ENCODE measurements around the gene SKAP2.

The SKAP2 gene

GRCh38 chr7:26658389-26659084, 205.9 kb downstream of the SKAP2 start:
- peak; percentile 67 for DNase-seq

- peak; percentile 67 for DNase-seq
Measured at GRCh38 chr7:26657686-26658388, 206.6 kb downstream of the SKAP2 start.

DNA sequence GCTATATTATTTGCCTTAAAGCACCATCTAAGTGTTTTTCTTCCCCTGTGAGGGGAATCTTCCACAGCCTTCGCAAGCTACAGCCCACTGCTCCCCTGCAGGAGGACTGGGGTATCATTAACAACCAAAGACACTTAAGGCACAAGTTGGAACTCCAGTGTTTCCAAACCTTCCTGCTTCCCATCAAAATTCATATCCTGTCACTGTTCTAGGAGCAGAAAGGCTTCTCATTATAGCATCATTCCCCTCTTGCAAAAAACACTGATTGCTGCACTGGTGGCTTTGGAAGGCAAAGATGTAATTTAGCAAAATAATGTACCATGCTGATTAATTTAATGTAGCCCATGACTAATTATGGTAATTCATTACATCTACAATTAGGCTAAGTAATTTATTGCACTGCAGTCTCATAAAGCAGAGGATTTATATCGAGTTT, 207.2 kb downstream of the SKAP2 start:
- peak; percentile 49 for DNase-seq

DNA sequence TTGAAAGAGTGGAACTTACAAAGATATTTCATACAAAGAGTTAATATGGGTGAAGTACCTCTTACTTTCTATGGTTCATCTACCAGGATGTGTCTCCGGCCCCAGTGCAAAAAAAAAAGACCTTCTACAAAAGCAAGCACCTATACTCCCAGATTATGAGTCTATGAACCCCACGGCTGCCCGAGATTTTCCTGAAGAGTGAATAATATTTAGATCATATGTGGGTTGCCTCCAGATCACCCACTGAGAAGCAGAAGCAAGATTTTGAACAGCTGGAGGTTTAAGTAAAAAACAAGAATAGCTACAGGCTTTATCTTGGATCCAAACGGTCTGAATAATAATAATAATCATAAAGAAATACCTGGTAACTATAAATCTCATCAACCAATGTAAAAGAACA, 207.7 kb downstream of the SKAP2 start:
- no peak for DNase-seq

DNA sequence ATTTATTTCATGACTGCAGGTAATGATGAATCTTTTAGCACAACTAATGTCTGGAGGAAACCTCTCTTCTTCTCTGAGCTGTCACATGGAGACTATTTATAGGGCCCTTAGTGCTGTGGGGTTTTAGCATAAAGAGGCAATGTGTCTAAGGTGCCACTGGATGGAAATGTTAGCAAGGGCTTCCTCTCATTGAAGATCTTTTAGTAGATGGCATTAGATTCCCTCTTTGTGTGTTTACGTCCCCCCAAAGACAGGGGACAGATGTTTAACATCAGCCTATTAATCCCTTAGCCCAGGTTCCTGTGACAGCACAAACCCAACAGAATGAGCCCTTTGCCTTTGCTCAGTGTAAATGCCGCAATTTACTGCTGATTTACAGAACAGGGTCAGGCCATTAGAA, 208.6 kb downstream of the SKAP2 start:
- no peak for DNase-seq

DNA sequence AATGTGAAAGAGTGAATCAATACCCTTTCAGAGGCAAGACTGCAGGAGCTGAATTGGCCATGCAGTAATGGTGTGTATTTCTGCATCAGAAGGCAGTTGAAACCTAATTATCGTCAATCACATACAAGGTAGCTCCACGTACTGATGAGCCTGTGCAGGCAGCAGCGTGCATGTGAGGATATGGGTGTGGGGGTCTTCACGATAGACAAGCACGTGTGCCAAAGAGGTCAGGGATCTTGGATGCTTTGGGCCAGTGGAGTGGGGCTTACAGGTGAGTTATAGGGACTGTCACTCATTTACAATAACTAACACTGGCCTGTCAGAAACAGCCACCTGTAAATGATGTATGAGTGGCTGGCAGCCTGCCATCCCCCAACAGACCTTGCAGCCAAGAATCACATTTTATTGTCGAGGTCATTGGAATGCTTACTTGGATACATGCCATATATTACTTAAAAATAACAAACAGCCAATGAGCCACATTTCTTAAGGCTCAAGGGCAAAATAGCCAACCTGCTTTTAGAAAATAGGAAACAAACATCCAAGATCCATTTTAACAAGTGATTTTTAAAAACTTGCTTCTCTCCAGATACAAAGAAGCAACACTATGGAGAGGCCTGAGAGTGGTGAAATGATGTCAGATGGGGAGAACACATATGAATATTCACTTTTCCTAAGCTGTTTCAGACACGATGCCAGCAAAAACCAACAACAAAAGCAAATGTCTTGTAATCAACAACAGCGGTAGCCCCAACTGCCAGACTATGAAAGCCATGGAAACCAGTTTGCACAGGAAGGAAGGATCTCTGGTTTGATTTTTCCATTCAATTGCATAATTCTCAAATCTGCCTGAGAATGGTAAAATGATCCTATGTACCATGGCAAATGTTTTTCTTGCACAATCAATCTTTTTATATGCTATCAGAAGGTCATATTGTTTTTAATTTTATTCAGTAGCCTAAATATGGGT, 210.7 kb downstream of the SKAP2 start:
- peak; percentile 39 for DNase-seq

DNA sequence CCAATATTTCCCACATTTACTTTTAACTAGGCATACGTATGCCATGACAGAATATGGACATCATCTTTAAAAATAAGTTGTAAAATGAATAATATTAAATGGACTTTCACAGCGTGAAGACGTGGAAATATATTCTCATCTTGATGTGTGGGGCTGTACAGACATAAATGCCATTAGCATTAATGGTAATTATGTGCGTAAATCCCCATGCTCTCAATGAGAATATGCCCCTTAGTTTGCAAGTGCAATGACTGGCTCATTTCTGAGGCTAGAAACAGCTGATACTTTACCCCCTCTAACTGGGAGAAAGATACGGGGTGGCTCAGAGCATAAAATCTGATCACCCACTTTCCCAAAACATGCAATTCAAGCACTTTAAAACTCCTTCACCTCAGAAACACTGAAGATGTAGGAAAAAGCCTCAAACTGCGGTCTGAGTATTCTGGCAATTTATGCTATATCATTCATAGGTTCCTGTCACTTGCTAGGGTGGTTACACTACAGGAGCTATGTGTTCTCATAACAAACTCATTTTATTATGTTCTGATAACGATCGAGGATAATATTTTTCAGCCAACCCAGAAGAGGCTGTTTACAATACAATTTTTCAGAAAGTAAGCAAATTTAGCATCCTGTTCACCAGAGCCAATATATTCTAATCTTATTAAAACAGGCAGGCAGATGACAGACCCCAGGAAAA, 211.8 kb downstream of the SKAP2 start:
- no peak for DNase-seq

GRCh38 chr7:26650103-26650502, 214.3 kb downstream of the SKAP2 start:
- DNase-seq: no peak

DNA sequence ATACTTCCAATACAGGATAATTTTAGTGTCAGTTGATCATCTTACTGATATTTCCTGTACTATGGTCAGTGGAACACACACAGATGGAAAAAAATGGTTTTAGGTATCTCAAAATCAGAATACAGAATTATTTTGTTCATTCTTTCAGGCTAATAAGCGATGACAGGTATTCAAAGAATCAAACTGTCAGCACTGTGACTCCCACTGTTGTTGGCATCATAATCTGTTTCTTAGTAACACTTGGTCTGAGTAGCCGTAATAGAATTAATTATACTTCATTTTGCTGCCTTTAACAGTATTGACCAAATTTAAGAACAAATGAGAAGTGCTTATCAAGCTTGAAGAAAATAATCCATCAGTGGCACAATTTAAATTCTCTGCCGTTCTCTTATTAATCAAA, 215.0 kb downstream of the SKAP2 start:
- no peak for DNase-seq

- DNase-seq: no peak
Measured at GRCh38 chr7:26648554-26648953, 215.8 kb downstream of the SKAP2 start.

DNA sequence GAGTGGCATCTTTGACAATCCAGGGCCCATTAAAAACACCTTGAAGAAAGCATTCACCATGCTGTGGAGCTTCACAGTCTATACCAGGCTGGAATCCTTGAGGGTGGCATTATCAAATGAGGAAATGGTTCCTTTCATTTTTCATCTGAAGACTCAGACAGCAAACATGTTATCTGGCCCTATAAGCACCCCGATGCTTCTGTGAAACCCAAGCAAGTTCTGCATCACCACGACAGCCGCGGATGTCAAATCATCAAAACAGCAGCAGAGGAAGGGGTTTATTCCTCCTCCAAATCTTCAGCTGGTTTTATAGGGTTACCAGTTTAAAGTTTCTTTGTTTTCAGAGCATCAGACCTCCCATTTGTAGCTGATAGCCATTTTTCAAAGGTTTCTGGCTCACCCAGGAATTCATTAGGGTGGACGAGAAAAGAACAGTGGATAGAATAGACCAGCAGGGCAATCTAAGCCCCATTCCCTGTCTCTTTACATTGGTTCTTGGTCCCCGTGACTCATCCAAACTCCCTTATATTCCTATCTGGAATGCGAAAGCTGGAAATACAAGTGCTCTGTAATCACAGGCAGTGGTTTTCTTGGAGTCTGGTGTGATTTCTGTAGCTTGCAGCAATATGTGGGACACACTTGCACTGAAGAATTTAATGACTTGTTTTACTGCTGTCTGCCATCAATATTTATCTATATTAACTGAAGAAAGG, 217.9 kb downstream of the SKAP2 start:
- DNase-seq: no peak

GRCh38 chr7:26645121-26645520, 219.3 kb downstream of the SKAP2 start:
- no peak for DNase-seq

- no peak for DNase-seq
Measured at GRCh38 chr7:26642416-26642815, 222.0 kb downstream of the SKAP2 start.

DNA sequence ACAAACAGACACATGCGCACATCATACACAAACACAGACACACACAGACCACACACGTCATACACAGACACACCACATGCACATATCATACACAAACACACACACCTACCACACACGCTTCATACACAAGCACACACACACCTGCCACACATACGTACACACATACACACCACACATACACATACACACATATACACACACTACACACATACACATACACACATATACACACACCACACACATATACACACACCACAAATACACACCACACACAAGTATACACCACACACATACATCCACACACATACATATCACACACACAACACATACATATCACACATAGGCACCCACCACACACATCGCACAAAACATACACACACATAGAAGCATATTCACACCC, 224.7 kb downstream of the SKAP2 start:
- no peak for DNase-seq

DNA sequence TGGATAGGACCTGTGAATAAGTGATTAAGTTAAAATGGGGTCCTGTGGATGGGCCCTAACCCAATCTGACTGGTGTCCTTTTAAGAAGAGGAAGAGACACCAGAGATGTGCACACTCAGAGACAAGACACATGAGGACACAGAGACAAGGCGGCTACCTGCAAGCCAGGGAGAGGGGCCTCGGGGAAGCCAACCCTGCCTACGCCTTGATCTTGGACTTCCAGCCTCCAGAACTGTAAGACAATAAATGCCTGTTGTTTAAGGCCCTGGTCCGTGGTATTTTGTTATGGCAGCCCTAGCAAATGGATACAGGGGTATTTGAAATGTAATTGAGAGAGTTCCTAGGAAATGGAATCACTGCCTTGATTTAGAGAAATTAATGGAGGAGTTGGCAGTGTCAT, 225.3 kb downstream of the SKAP2 start:
- DNase-seq: no peak

DNA sequence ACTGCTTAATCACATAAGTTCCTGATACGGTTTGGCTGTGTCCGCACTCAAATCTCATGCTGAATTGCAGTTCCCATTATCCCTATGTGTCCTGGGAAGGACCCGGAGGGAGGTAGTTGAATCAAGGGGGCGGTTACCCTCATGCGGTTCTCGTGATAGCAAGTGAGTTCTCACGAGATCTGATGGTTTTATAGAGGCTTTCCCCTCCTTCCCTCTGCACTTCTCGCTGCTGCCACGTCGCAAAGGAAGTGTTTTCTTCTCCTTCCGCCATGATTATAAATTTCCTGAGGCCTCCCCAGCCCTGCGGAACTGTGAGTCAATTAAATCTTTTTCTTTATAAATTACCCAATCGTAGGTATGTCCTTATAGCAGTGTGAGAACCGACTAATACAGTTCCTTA, 226.2 kb downstream of the SKAP2 start:
- no peak for DNase-seq

DNA sequence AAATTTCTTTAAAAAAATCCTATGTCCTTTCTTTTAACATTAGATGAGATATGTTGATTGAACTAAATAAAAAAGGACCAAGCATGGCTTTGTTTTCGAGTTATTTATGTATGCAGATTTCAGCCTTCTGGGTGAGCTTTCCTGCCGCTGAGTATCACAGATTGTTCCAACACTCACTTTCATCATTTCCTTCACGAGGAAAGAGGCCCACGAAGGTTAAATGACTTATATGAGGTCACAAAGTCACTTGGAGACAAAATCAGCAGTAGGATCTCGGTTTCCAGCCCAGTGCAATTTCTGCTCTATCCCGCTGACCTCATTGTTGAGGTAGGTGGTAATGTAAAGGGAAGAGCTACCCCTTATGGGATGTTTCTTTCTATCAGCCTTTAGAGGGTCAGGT, 226.8 kb downstream of the SKAP2 start:
- no peak for DNase-seq

- DNase-seq: no peak
Measured at GRCh38 chr7:26636808-26637207, 227.6 kb downstream of the SKAP2 start.

- DNase-seq: no peak
Measured at GRCh38 chr7:26633557-26633956, 230.8 kb downstream of the SKAP2 start.

GRCh38 chr7:26631601-26632000, 232.8 kb downstream of the SKAP2 start:
- no peak for DNase-seq

DNA sequence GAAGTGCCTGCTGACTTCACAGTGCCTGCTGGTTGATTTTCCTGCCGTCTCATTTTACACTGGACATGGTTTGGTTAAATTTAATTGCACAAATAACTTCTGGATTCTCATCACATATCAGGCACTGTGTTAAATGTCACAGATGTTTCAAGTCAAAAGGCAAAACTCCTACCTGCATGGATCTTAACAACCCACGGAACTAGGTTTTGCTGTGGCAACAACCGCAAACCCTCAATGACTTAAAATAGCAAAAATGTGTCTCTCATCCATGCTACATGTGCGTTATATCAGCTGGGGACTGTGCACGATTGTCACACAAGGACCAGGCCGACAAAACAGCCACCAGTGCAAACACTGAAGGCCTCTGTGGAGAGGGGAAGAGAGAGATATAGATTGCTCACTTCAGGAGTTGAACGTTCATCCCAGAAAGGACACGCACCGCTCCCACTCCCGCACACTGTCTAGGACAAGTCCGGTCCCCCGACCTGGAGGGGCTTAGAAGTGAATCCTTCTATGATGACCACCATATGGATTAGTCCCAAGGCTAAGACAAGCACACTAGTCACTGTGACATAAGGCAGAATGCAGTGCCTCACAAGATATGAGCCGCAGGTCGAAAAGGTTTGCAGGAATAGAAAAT, 233.3 kb downstream of the SKAP2 start:
- no peak for DNase-seq

DNA sequence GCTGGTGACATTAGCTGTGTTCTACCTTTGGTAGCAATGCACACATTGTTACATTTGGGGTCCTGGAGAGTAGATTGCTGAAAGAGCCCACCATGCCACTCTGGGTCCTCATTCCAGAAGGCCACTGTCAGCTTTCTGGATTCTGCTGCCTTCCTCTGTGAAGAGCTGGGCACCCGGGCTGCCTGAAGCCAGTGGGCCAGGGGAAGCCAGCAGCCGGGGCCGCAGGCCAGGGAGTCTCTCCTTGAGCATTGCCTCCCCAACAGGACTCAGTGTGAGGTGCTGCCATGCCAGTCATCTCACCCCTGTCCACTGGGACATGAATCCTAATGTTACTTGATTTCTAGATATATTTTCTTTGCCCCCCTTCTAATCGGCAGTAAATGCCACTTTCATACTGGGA, 234.0 kb downstream of the SKAP2 start:
- no peak for DNase-seq
